ENCODE data around the gene PPP1R37.

PPP1R37 gene

GRCh38 chr19:45140533-45140932 lies 47.6 kb downstream of the PPP1R37 start:
- no peak for DNase-seq

DNA sequence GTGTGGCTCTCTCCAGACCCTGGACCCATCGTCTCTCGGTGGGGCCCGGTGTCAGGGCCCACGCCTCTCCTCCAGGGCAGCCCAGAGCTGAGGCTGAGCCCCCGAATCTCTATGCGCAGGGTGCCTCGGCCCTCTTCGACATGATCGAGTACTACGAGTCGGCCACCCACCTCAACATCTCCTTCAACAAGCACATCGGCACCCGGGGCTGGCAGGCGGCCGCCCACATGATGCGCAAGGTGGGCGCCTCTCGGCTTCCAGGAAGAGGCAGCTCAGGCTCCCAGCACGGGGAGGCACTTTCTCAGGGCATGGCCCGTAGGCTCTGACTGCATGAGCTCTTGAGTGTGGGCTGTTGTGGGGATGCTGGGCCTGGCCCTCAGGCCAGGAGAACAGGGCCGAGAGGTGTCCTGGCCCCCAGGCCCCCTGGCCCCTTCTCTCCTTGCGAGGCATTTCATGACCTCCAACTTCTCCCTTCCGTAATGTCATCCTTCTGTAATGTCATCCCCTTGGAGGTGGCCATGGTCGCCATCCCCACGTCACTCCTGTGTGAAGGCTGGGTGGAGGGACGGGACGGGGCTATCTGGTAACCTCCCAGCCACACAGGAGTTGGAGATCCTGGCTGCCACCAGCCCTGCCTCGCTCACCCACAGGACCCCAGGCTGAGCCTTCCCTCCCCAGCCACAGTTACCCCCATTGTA lies 48.4 kb downstream of the PPP1R37 start:
- no peak for DNase-seq

- no peak for DNase-seq
Measured at GRCh38 chr19:45142016-45142725, 49.2 kb downstream of the PPP1R37 start.

DNA sequence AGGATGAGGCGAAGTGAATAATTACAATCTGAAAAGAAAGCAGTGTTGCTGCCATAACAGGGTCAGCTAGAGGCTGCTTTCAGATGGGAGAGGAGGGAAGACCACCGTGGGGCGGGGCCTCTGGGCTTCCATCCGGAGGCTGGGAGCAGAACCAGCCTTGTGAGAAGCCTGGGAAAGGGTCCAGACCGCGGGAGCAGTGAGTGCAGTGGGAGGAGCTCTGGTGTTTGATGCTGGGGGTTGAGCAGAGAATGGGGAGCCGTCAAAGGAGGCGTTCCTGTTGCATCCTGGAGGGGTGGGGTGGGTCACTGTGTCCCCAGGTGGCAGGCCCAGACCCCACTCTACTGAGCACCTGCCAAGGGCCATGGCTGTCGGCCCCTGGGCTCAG lies 49.7 kb downstream of the PPP1R37 start:
- no peak for DNase-seq

GRCh38 chr19:45144431-45145269 lies 51.7 kb downstream of the PPP1R37 start:
- no peak for DNase-seq

DNA sequence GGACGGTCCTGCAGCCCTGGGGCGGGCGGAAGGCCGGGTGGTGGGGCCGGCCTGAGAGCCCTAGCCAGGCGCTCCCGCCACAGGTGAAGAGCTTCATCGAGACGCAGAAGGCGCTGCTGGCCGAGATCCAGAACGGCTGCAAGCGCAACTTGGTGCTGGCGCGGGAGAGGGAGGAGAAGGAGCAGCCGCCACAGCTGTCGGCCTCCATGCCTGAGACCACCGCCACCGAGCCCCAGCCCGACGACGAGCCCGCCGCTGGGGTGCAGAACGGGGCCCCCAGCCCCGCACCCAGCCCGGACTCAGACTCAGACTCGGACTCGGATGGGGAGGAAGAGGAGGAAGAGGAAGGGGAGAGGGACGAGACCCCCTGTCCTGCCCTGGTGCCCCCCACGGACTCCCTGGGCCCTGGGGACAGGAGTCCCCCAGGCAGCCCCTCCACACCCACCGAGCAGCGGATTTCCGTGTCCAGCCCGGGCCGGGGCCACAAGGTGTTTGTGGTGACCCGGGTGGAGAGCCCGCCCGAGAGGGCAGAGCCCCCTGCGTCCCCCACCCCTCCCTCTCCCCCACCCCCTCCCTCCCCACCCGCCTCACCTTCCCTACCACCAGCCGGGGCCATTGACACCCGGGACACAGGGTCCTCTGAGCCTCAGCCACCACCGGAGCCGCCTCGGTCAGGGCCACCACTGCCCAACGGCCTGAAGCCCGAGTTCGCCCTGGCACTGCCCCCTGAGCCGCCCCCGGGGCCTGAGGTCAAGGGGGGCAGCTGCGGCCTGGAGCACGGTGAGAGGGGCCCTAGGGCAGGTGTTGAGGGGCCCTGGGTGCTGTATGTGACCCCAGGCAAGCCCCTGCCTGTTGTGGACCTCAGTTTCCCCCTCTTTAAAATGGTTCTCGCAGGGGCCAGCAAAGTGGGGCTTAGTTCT lies 52.6 kb downstream of the PPP1R37 start:
- DNase-seq: no peak

- DNase-seq: no peak
Measured at GRCh38 chr19:45146251-45146650, 53.3 kb downstream of the PPP1R37 start.

- DNase-seq: no peak
Measured at GRCh38 chr19:45146741-45147205, 53.8 kb downstream of the PPP1R37 start.

- no peak for DNase-seq
Measured at GRCh38 chr19:45147835-45148676, 55.1 kb downstream of the PPP1R37 start.

GRCh38 chr19:45149129-45149528 lies 56.1 kb downstream of the PPP1R37 start:
- DNase-seq: no peak

DNA sequence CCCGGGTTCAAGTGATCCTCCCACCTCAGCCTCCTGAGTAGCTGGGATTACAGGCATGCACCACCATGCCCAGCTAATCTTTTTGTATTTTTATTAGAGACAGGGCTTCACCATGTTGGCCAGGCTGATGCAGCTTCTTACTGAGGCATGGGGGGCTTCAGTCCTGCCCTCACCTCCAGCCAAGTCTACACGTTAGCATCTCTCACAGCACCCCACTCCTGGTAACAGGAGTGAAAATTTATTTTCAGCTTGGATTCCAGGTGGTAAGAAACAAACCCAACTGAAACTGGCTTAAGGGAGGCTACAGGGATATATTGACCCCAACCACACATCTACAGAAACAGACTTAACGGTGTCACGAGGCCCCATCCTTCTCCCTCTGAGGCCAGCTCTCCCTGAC lies 57.2 kb downstream of the PPP1R37 start:
- no peak for DNase-seq

GRCh38 chr19:45150751-45151281 lies 57.8 kb downstream of the PPP1R37 start:
- DNase-seq: no peak

GRCh38 chr19:45151320-45151719 lies 58.3 kb downstream of the PPP1R37 start:
- DNase-seq: no peak

GRCh38 chr19:45151821-45152503 lies 59.0 kb downstream of the PPP1R37 start:
- no peak for DNase-seq

DNA sequence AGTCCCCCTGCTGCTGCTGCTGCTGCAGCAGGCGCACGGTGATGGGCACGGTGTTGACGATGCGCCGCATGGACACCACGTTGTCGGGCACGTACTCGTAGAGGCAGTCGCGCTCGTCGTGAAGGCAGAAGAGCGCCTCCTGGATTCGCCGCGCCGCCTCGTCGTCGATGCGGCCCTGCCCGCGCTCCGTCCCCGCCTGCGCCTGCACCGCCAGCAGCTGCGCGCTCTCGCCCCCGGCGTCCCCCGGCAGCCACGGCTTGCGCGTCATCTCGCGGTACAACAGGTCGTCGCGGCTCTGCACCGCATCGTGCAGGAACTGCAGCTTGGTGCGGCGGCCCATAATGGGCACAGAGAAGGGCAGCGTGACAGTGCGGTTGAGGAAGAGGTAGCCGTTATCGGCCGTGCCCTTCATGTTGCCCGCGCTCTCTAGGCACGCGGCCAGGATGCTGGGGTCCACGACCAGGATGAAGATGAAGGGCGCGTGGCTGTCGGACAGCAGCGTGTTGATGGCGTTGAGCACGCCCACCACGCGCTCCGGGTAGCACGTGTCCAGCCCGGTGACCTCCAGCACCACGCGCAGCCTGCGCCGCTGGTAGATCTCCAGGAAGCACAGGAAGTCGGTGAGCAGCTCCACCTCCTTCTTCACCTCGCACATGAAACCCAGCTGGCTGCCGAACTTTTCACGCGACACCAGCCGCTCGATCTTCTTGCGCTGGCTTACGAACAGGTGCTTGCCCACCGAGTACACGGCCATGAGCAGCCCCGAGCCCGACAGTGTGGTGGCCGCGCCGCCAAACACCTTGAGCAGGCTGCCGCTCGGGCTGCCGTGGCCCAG lies 59.7 kb downstream of the PPP1R37 start:
- peak; percentile 72 for DNase-seq

GRCh38 chr19:45153339-45154063 lies 60.5 kb downstream of the PPP1R37 start:
- peak; percentile 71 for DNase-seq

DNA sequence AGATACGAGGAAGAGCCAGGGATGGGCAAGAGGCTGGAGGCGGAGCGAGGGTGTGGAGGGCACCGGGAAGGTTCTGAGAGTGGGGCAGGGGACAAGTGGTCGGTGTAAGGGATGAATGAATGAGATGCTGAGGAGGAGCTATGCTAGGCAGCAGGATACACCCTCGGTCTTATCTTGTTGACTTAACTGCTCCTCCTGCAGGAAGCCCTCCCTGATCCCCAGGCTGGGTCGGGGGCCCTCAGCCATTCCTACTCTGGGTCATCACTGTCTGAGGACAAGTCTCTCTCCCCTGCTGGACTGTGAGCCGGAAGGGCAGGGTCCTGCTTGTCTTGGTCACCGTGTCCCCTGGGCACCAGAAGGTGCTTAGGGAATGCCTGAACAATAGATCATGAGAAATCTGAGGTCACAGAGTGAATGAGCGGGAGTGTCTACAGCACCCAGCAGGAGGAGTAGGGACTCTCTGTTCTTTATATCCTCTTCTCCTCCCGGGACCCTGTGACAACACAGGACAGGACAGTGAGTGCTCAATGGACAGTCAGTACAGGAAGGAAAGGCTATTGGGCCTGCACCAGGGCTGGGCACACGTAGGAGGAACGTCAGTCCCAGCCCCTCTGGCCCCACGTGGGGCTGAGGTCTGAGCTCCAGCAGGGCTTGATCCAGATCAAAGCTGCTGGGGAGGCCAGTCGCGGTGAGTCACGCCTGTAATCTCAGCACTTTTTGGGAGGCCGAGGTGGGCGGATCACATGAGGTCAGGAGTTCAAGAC lies 61.3 kb downstream of the PPP1R37 start:
- no peak for DNase-seq

GRCh38 chr19:45156011-45156630 lies 63.1 kb downstream of the PPP1R37 start:
- DNase-seq: no peak

All from activated CD8-positive, alpha-beta memory T cell treated with anti-CD3 and anti-CD28 coated beads, Interleukin-2, amount 50 U/mL, for 48 hours (primary cell).